GM23338 (cell line): ENCODE measurements around the gene RHOT1. TPM values are rescaled to one million over a fixed set of nuclear protein-coding genes. Genes with fewer than 3 reads are reported as not detected.
A peak's percentile ranks its signal among the peaks of the same experiment; 100 is the strongest.

Source experiments
- ATAC-seq: fragments of 200-7000 bp; cut with Tn5 transposase; 3 replicates; pipeline ENCODE4 v1.9.1; 2020
- DNase-seq: peaks from one replicate; pipeline ENCODE4 v3.0.0-alpha.2; 2015; ENCODE audit warnings: low spot score
- H2AFZ ChIP-seq: fragments of 200-600 bp; sonication (generic); 2 replicates; pipeline ENCODE4 v1.8.0; 2016; ENCODE audit warnings: antibody characterized with exemption, mild to moderate bottlenecking, moderate library complexity
- H3F3A ChIP-seq: fragments of 200-600 bp; sonication (generic); replicated peaks from 2 replicates; pipeline ENCODE4 v1.8.0; 2017; ENCODE audit warnings: antibody characterized with exemption, mixed run types, low read depth
- H3K27ac ChIP-seq: fragments of 200-600 bp; sonication (generic); 2 replicates; pipeline ENCODE4 v1.6.1; 2016; ENCODE audit warnings: low read depth
- H3K27me3 ChIP-seq: fragments of 200-600 bp; sonication (generic); 2 replicates; pipeline ENCODE4 v1.8.0; 2016; ENCODE audit warnings: mild to moderate bottlenecking, mixed run types, moderate library complexity; ENCODE audit not compliant: insufficient read depth
- H3K36me3 ChIP-seq: fragments of 200-600 bp; sonication (generic); 2 replicates; pipeline ENCODE4 v1.8.0; 2016; ENCODE audit warnings: mild to moderate bottlenecking; ENCODE audit not compliant: insufficient read depth
- H3K4me1 ChIP-seq: fragments of 200-600 bp; sonication (generic); 2 replicates; pipeline ENCODE4 v1.8.0; 2016; ENCODE audit warnings: mild to moderate bottlenecking, moderate library complexity; ENCODE audit not compliant: insufficient read depth
- H3K4me2 ChIP-seq: fragments of 200-600 bp; sonication (generic); 2 replicates; pipeline ENCODE4 v1.7.1; 2017; ENCODE audit warnings: mixed run types
- H3K4me3 ChIP-seq: fragments of 200-600 bp; sonication (generic); 2 replicates; pipeline ENCODE4 v1.6.1; 2016; ENCODE audit warnings: mixed run types
- H3K79me2 ChIP-seq: fragments of 200-600 bp; sonication (generic); replicated peaks from 2 replicates; pipeline ENCODE4 v1.8.0; 2017; ENCODE audit warnings: mild to moderate bottlenecking; ENCODE audit not compliant: insufficient read depth
- H3K9me2 ChIP-seq: fragments of 200-600 bp; sonication (generic); 2 replicates; pipeline ENCODE4 v1.8.0; 2017; ENCODE audit not compliant: insufficient read depth
- H4K20me1 ChIP-seq: fragments of 200-600 bp; sonication (generic); replicated peaks from 2 replicates; pipeline ENCODE4 v1.8.0; 2017; ENCODE audit warnings: mild to moderate bottlenecking; ENCODE audit not compliant: insufficient read depth
- H3K27ac Mint-ChIP-seq: 2 replicates; pipeline ENCODE4 v1.8.0; 2020; ENCODE audit warnings: inconsistent platforms, mild to moderate bottlenecking, moderate library complexity, mixed read lengths
- H3K27me3 Mint-ChIP-seq: 3 replicates; pipeline ENCODE4 v1.8.0; 2022; ENCODE audit warnings: low read depth, mild to moderate bottlenecking, moderate library complexity, mixed read lengths, inconsistent platforms; ENCODE audit not compliant: insufficient read depth, poor library complexity
- H3K36me3 Mint-ChIP-seq: 3 replicates; pipeline ENCODE4 v1.8.0; 2021; ENCODE audit warnings: low read depth, mild to moderate bottlenecking, inconsistent platforms, moderate library complexity, mixed read lengths
- H3K4me1 Mint-ChIP-seq: 3 replicates; pipeline ENCODE4 v1.8.0; 2020; ENCODE audit warnings: mild to moderate bottlenecking, inconsistent platforms, mixed read lengths
- H3K4me3 Mint-ChIP-seq: 3 replicates; pipeline ENCODE4 v1.8.0; 2021; ENCODE audit warnings: moderate library complexity, mild to moderate bottlenecking, inconsistent platforms, mixed read lengths
- H3K9me3 Mint-ChIP-seq: 3 replicates; pipeline ENCODE4 v1.8.0; 2020; ENCODE audit warnings: moderate library complexity, mild to moderate bottlenecking, inconsistent platforms, mixed read lengths
- CREB1 ChIP-seq: fragments of 250-450 bp; sonication (Bioruptor Pico); IDR thresholded peaks from 2 replicates; pipeline ENCODE4 v1.5.0; 2020; ENCODE audit warnings: low read depth, mild to moderate bottlenecking, moderate library complexity
- CTCF ChIP-seq, 2 experiments: fragments of 200-600 bp in 1 of 2; sonication (generic) in 1 of 2; conservative IDR thresholded peaks; 2 replicates each; pipeline versions ENCODE4 v1.5.1 to v1.6.1; 2016 to 2017; ENCODE audit warnings: antibody characterized with exemption in 2 of 2, low read depth in 2 of 2, mild to moderate bottlenecking in 2 of 2, moderate library complexity in 1 of 2
- ETS1 ChIP-seq: IDR thresholded peaks from 2 replicates; pipeline ENCODE4 v1.6.1; 2016; ENCODE audit warnings: antibody characterized with exemption
- EZH2 ChIP-seq: fragments of 200-600 bp; sonication (generic); IDR thresholded peaks from one replicate; pipeline ENCODE4 v1.8.0; 2017; ENCODE audit warnings: antibody characterized with exemption, mild to moderate bottlenecking, low read depth; ENCODE audit not compliant: unreplicated experiment
- EZH2phosphoT487 ChIP-seq: fragments of 200-600 bp; sonication (generic); IDR thresholded peaks from one replicate; pipeline ENCODE4 v1.8.1; 2018; ENCODE audit warnings: antibody characterized with exemption; ENCODE audit not compliant: unreplicated experiment
- JUNB ChIP-seq: IDR thresholded peaks from one replicate; pipeline ENCODE4 v1.6.1; 2016; ENCODE audit warnings: antibody characterized with exemption; ENCODE audit not compliant: unreplicated experiment
- NANOG ChIP-seq: IDR thresholded peaks from 2 replicates; pipeline ENCODE4 v1.6.1; 2016; ENCODE audit warnings: antibody characterized with exemption, borderline replicate concordance
- STAT1 ChIP-seq: IDR thresholded peaks from one replicate; pipeline ENCODE4 v1.6.1; 2016; ENCODE audit warnings: antibody characterized with exemption; ENCODE audit not compliant: unreplicated experiment
- ZNF114 ChIP-seq: fragments of 250-450 bp; sonication (Bioruptor Pico); IDR thresholded peaks from 2 replicates; pipeline ENCODE4 v1.5.0; 2020; ENCODE audit warnings: mild to moderate bottlenecking, moderate library complexity
- ZNF331 ChIP-seq: fragments of 250-450 bp; sonication (Bioruptor Pico); IDR thresholded peaks from 2 replicates; pipeline ENCODE4 v1.5.0; 2020; ENCODE audit warnings: low read depth, mild to moderate bottlenecking, moderate library complexity
- ZNF462 ChIP-seq: fragments of 250-450 bp; sonication (Bioruptor Pico); IDR thresholded peaks from 2 replicates; pipeline ENCODE4 v1.5.0; 2020; ENCODE audit warnings: mild to moderate bottlenecking, moderate library complexity
- polyA plus RNA-seq: library from polyadenylated mRNA; unstranded; fragments of >200 nt; fragmentation: Nextera tagmentation; extraction: Ambion mirVana; gene quantifications from 2 replicates; pipeline ENCODE4 v1.2.1, GENCODE V29; 2016
- total RNA-seq: library from RNA; depleted of rRNA; stranded (reverse); fragments of >200 nt; shearing (Covaris generic); gene quantifications from 2 replicates; pipeline ENCODE4 v1.2.3, GENCODE V29; 2014
- TF ChIP-seq, protein P1 (sequence below): IDR thresholded peaks from one replicate; pipeline ENCODE4 v1.6.1; 2018; ENCODE audit warnings: antibody characterized with exemption; ENCODE audit not compliant: unreplicated experiment

The RHOT1 gene
- total and polyA plus RNA-seq, 2 experiments from 2014 or later = 40.8 to 53.5 TPM

DNA sequence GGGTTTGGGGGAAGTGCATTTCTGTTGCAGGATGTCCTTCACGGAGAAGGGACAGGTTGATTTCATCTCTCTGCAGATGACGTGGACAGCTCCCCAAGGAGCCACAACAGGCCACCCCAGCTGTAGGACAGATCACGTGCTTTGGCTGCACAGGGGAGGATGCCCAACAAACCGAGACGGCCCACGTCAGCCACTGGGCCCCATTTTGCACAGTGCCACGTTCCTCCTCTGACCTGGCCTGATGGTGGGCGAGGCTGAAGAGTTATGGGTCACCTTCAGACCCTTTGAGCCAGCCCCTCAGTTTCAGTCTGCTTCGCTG is 114.4 kb downstream of the RHOT1 start (continued):
- TF ChIP-seq CTCF (conservative IDR thresholded peaks at IDR 0.05; ENCODE audit: low read depth in 2 of 2) (no peak), EZH2phosphoT487 (no peak)

- Mint-ChIP-seq H3K27ac (no peak overlapping the region; the same call in 1 of the 2 replicates), H3K4me1 (peaks cover 31% of the 10 kb centered on the region)
- TF ChIP-seq CREB1 (CRISPR knock-in tag) (no peak), ZNF462 (CRISPR knock-in tag) (no peak), ZNF114 (CRISPR knock-in tag) (no peak), NANOG (no peak), JUNB (no peak), EZH2 (no peak), ZNF331 (no peak), STAT1 (no peak), EZH2phosphoT487 (no peak), ETS1 (no peak)
- TF ChIP-seq, protein P1, sequence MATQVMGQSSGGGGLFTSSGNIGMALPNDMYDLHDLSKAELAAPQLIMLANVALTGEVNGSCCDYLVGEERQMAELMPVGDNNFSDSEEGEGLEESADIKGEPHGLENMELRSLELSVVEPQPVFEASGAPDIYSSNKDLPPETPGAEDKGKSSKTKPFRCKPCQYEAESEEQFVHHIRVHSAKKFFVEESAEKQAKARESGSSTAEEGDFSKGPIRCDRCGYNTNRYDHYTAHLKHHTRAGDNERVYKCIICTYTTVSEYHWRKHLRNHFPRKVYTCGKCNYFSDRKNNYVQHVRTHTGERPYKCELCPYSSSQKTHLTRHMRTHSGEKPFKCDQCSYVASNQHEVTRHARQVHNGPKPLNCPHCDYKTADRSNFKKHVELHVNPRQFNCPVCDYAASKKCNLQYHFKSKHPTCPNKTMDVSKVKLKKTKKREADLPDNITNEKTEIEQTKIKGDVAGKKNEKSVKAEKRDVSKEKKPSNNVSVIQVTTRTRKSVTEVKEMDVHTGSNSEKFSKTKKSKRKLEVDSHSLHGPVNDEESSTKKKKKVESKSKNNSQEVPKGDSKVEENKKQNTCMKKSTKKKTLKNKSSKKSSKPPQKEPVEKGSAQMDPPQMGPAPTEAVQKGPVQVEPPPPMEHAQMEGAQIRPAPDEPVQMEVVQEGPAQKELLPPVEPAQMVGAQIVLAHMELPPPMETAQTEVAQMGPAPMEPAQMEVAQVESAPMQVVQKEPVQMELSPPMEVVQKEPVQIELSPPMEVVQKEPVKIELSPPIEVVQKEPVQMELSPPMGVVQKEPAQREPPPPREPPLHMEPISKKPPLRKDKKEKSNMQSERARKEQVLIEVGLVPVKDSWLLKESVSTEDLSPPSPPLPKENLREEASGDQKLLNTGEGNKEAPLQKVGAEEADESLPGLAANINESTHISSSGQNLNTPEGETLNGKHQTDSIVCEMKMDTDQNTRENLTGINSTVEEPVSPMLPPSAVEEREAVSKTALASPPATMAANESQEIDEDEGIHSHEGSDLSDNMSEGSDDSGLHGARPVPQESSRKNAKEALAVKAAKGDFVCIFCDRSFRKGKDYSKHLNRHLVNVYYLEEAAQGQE = no peak
These were observed 116.3 kb downstream of the RHOT1 start for GRCh38 chr17:32258383-32259140.

More at GRCh38 chr17:32258383-32259140, 116.3 kb downstream of the RHOT1 start:
- H4K20me1 ChIP-seq = no peaks in the 10 kb centered on the region
- peaks cover 14% of the 10 kb centered on the region for H3K4me1 ChIP-seq
- Mint-ChIP-seq H3K9me3 (no peaks in the 10 kb centered on the region), H3K36me3 (no peaks in the 10 kb centered on the region), H3K27me3 (peaks cover 18% of the 10 kb centered on the region), H3K4me3 (peak overlapping the region; percentile 53)
- peak; percentile 61 for DNase-seq
- no peaks in the 10 kb centered on the region for H3K9me2 ChIP-seq
- H3K27me3 ChIP-seq = peaks cover 7% of the 10 kb centered on the region; the same call in 1 of the 2 replicates
- H3K79me2 ChIP-seq = no peaks in the 10 kb centered on the region
- ATAC-seq = peak; percentile 74
- peak overlapping the region; percentile 39; the same call in 1 of the 2 replicates for H3K27ac ChIP-seq
- H2AFZ ChIP-seq = peak overlapping the region; percentile 98
- peak overlapping the region; percentile 38; the same call in 1 of the 2 replicates for H3K4me3 ChIP-seq
- H3K36me3 ChIP-seq = no peaks in the 10 kb centered on the region; the same call in 1 of the 2 replicates
- H3F3A ChIP-seq = peaks cover 19% of the 10 kb centered on the region
- peak overlapping the region; percentile 76 for H3K4me2 ChIP-seq
